Endothelial cell of umbilical vein (primary cell): ENCODE results near the gene CDC34.

Experiments
- CTCF ChIP-seq, 2 donors: IDR thresholded peaks; 1 replicate in 1 of 2; 2 replicates in 1 of 2; pipeline ENCODE4 v1.5.1; 2011; ENCODE audit warnings: low read length in 2 of 2, mild to moderate bottlenecking in 2 of 2, moderate library complexity in 2 of 2, control low read depth in 1 of 2, inconsistent platforms in 1 of 2, low read depth in 1 of 2; ENCODE audit not compliant: insufficient read depth in 1 of 2; ENCODE audit errors: extremely low read depth in 1 of 2
- EZH2 ChIP-seq: IDR thresholded peaks from 2 replicates; pipeline ENCODE4 v1.6.1; 2012; ENCODE audit warnings: borderline replicate concordance, low read depth, mild to moderate bottlenecking, moderate library complexity, low read length, inconsistent platforms; ENCODE audit not compliant: severe bottlenecking

DNA sequence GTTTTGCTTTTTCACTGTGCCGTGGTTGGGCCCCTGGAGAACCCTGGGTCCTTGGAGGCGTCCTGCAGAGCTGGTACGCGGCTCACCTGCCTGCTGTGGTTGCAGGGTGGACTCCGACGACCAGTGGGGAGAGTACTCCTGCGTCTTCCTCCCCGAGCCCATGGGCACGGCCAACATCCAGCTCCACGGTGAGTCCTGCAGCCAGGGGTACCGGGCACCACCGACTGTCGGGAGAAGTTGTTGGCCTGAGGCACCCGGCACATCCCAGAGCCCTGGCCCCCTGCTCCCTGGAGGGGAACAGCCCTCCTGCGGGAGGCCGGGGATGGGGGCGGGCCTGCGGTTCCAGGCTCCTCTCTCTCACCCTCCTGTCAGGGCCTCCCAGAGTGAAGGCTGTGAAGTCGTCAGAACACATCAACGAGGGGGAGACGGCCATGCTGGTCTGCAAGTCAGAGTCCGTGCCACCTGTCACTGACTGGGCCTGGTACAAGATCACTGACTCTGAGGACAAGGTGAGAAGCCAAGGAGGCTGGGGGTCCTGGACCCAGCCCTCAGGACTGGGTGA is 48.8 kb downstream of the CDC34 start:
- TF ChIP-seq CTCF (IDR thresholded peaks at IDR 0.05; ENCODE audit: extremely low read depth in 1 of 2, insufficient read depth in 1 of 2, low read depth in 1 of 2, low read length in 2 of 2), result no peak
- TF ChIP-seq EZH2, result no peak
